Type B pancreatic cell (in vitro differentiated cells): ENCODE data around the gene RSPH10B2. TPM values are rescaled to one million over a fixed set of nuclear protein-coding genes. Genes with fewer than 3 reads are reported as not detected.
"Not testable (repeated sequence)": the region's sequence is repeated elsewhere in the genome, so short reads cannot be mapped to it uniquely, and the experiment has no call there.

Experiments used
- DNase-seq: peaks from one replicate; pipeline ENCODE4 v3.0.0; 2021; ENCODE audit warnings: mixed read lengths; ENCODE audit not compliant: unreplicated experiment; ENCODE audit errors: extremely low spot score
- H3K27ac Mint-ChIP-seq: 2 replicates; pipeline ENCODE4 v1.8.0; 2021; ENCODE audit warnings: mild to moderate bottlenecking, mixed read lengths
- H3K27me3 Mint-ChIP-seq: 2 replicates; pipeline ENCODE4 v1.8.0; 2021; ENCODE audit warnings: mixed read lengths
- H3K36me3 Mint-ChIP-seq: 2 replicates; pipeline ENCODE4 v1.8.0; 2021; ENCODE audit warnings: mixed read lengths
- H3K4me1 Mint-ChIP-seq: one replicate; pipeline ENCODE4 v1.8.0; 2021; ENCODE audit warnings: mixed read lengths; ENCODE audit not compliant: unreplicated experiment
- H3K4me3 Mint-ChIP-seq: 2 replicates; pipeline ENCODE4 v1.8.0; 2021; ENCODE audit warnings: mild to moderate bottlenecking, mixed read lengths
- H3K9me3 Mint-ChIP-seq: 2 replicates; pipeline ENCODE4 v1.8.0; 2021; ENCODE audit warnings: mixed read lengths
- CTCF ChIP-seq: fragments of 200-600 bp; sonication (generic); conservative IDR thresholded peaks from 2 replicates; pipeline ENCODE4 v1.5.0; 2021; ENCODE audit warnings: antibody characterized with exemption, mild to moderate bottlenecking
- total RNA-seq: library from RNA; stranded (reverse); gene quantifications from 2 replicates; pipeline ENCODE4 v1.2.1, GENCODE V29; 2021; ENCODE audit warnings: low replicate concordance

RSPH10B2 gene
- total RNA-seq, 1 donor from 2014 or later = 1.1 TPM

- no peaks in the 10 kb centered on the region for H3K4me1 Mint-ChIP-seq
Observed at GRCh38 chr7:6831018-6831725, 77.3 kb downstream of the RSPH10B2 start.

GRCh38 chr7:6833636-6834035 lies 79.7 kb downstream of the RSPH10B2 start:
- no peak for DNase-seq
- peaks cover 5% of the 10 kb centered on the region for H3K9me3 Mint-ChIP-seq
- no peak for TF ChIP-seq CTCF
- no peaks in the 10 kb centered on the region for H3K4me1 Mint-ChIP-seq
- peaks cover 4% of the 10 kb centered on the region for H3K36me3 Mint-ChIP-seq
- H3K27me3 Mint-ChIP-seq = peaks cover 38% of the 10 kb centered on the region
- no peak overlapping the region for H3K27ac Mint-ChIP-seq
- no peak overlapping the region for H3K4me3 Mint-ChIP-seq

More at GRCh38 chr7:6831018-6831725, 77.3 kb downstream of the RSPH10B2 start:
- TF ChIP-seq CTCF = no peak
- Mint-ChIP-seq H3K4me3 (no peak overlapping the region), H3K9me3 (no peaks in the 10 kb centered on the region), H3K27me3 (peaks cover 35% of the 10 kb centered on the region), H3K27ac (no peak overlapping the region), H3K36me3 (no peaks in the 10 kb centered on the region)
- DNase-seq = no peak

GRCh38 chr7:6835521-6835920 lies 81.6 kb downstream of the RSPH10B2 start:
- not testable (repeated sequence) for H3K4me1 Mint-ChIP-seq, H3K27ac Mint-ChIP-seq, DNase-seq, H3K9me3 Mint-ChIP-seq, H3K4me3 Mint-ChIP-seq, H3K36me3 Mint-ChIP-seq
- H3K27me3 Mint-ChIP-seq = peaks cover 28% of the 10 kb centered on the region

GRCh38 chr7:6837081-6837480 lies 83.2 kb downstream of the RSPH10B2 start:
- not testable (repeated sequence) for H3K4me3 Mint-ChIP-seq, H3K4me1 Mint-ChIP-seq, DNase-seq, H3K9me3 Mint-ChIP-seq, H3K36me3 Mint-ChIP-seq
- Mint-ChIP-seq H3K27me3 (peaks cover 15% of the 10 kb centered on the region), H3K27ac (peak overlapping the region; percentile 67)

- H3K27ac Mint-ChIP-seq, H3K27me3 Mint-ChIP-seq, H3K9me3 Mint-ChIP-seq, H3K36me3 Mint-ChIP-seq, H3K4me3 Mint-ChIP-seq, DNase-seq: not testable (repeated sequence)
- peaks cover 12% of the 10 kb centered on the region for H3K4me1 Mint-ChIP-seq
Observed at GRCh38 chr7:6842278-6842921, 88.5 kb downstream of the RSPH10B2 start.

- H3K4me1 Mint-ChIP-seq = peaks cover 12% of the 10 kb centered on the region
- H3K4me3 Mint-ChIP-seq, H3K9me3 Mint-ChIP-seq, DNase-seq, H3K36me3 Mint-ChIP-seq, H3K27ac Mint-ChIP-seq: not testable (repeated sequence)
- peaks cover 12% of the 10 kb centered on the region for H3K27me3 Mint-ChIP-seq
Observed at GRCh38 chr7:6843092-6843491, 89.2 kb downstream of the RSPH10B2 start.

- Mint-ChIP-seq H3K4me1 (peaks cover 12% of the 10 kb centered on the region), H3K27me3 (peaks cover 12% of the 10 kb centered on the region)
- not testable (repeated sequence) for H3K4me3 Mint-ChIP-seq, H3K9me3 Mint-ChIP-seq, H3K36me3 Mint-ChIP-seq, DNase-seq, H3K27ac Mint-ChIP-seq
Observed at GRCh38 chr7:6843654-6844053, 89.8 kb downstream of the RSPH10B2 start.

- DNase-seq, H3K4me3 Mint-ChIP-seq, H3K27ac Mint-ChIP-seq, H3K9me3 Mint-ChIP-seq, H3K36me3 Mint-ChIP-seq: not testable (repeated sequence)
- Mint-ChIP-seq H3K27me3 (peaks cover 12% of the 10 kb centered on the region), H3K4me1 (peaks cover 12% of the 10 kb centered on the region)
Observed at GRCh38 chr7:6845971-6846449, 92.1 kb downstream of the RSPH10B2 start.

- H3K4me3 Mint-ChIP-seq, H3K9me3 Mint-ChIP-seq, DNase-seq, H3K36me3 Mint-ChIP-seq, H3K27me3 Mint-ChIP-seq, H3K4me1 Mint-ChIP-seq, H3K27ac Mint-ChIP-seq: not testable (repeated sequence)
Observed at GRCh38 chr7:6847751-6848150, 93.8 kb downstream of the RSPH10B2 start.
